Activated CD4-positive, alpha-beta T cell treated with anti-CD3 and anti-CD28 coated beads, Interleukin-2, amount 10 ng/mL, durations not matched to agents 7 days and 5 days (primary cell): ENCODE data around the gene LBH. TPM values are rescaled to one million over a fixed set of nuclear protein-coding genes. Genes with fewer than 3 reads are reported as not detected.

ENCODE experiments used
- CTCF ChIA-PET: fragments of 350-600 bp; sonication (Branson Sonifier 250); formaldehyde crosslinking; loops from one replicate; lab custom pipeline; 2021; ENCODE audit warnings: antibody characterized with exemption; lab: Charles Lee
- POLR2A ChIA-PET: fragments of 350-600 bp; sonication (Branson Sonifier 250); formaldehyde crosslinking; loops from one replicate; lab custom pipeline; 2021; ENCODE audit warnings: antibody characterized with exemption; lab: Charles Lee
- DNase-seq: peaks from one replicate; pipeline ENCODE4 v3.0.0-alpha.2; 2020
- H3K27ac Mint-ChIP-seq: one replicate; pipeline ENCODE4 v1.8.0; 2021; ENCODE audit warnings: mild to moderate bottlenecking, moderate library complexity, mixed read lengths
- H3K27me3 Mint-ChIP-seq: one replicate; pipeline ENCODE4 v1.8.0; 2021; ENCODE audit warnings: mixed read lengths
- H3K36me3 Mint-ChIP-seq: one replicate; pipeline ENCODE4 v1.8.0; 2021; ENCODE audit warnings: low read depth, mixed read lengths
- H3K4me1 Mint-ChIP-seq: one replicate; pipeline ENCODE4 v1.8.0; 2021; ENCODE audit warnings: mixed read lengths
- H3K4me3 Mint-ChIP-seq: one replicate; pipeline ENCODE4 v1.8.0; 2021; ENCODE audit warnings: mild to moderate bottlenecking, moderate library complexity, mixed read lengths
- H3K9me3 Mint-ChIP-seq: one replicate; pipeline ENCODE4 v1.8.0; 2021; ENCODE audit warnings: mixed read lengths
- total RNA-seq, 2 experiments: library from RNA; stranded (reverse); gene quantifications; one replicate each; pipeline ENCODE4 v1.2.3, GENCODE V29; 2021

Gene LBH
- total RNA-seq, 2 experiments from 2014 or later = 136 to 146 TPM

DNA sequence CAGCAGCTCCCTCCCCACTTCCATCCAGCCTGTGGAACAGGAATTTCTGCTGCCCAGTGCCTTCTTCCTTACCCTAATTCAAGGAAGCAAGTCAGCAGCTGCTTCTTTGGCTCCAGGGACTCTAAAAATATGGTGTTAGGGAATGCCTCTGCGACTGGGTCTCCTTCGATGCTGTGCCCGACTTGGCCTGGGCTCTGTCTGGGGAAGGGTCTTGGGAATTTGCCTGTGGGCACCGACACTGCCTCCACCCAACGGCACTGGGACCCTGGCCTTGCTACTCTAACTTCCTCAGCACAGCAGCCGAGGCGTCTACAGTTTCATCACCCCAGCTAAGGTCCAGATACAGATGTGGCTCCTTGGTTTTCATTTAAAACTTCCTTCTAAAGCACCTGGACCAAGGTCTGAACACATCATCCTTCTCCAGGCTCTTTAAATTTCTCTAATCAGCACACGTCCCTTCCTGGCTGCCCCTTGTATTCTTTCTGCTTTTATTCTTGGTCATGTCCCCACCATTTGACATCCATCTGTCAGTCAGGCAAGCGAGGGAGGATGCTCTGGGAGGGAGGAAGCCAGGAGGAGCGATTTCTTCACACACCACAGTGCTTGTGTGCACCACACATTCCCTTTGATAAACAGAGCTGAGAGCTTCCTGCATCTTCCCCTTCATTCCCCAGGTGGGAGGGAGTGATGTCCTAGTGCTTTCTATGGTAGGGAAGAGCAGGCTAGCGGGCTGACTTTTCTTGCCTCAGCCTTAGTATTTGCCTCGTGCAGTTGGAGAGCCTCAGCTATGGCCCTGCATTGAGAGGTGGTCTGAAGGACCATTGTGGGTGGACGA is 6.8 kb downstream of the LBH start:
- ChIA-PET POLR2A (no interaction called here), CTCF (interaction anchor here (0.7 to 4.5 kb wide), 17 partner anchors 10 to 475 kb away, joined by 3 to 24 read pairs (median 4); no protein-coding TSS in a partner anchor)
- DNase-seq = no peak
- Mint-ChIP-seq H3K9me3 (no peaks in the 10 kb centered on the region), H3K4me1 (peaks cover 86% of the 10 kb centered on the region), H3K27me3 (no peaks in the 10 kb centered on the region), H3K36me3 (peaks cover 82% of the 10 kb centered on the region), H3K4me3 (peak overlapping the region; percentile 26), H3K27ac (peak overlapping the region; percentile 74)

DNA sequence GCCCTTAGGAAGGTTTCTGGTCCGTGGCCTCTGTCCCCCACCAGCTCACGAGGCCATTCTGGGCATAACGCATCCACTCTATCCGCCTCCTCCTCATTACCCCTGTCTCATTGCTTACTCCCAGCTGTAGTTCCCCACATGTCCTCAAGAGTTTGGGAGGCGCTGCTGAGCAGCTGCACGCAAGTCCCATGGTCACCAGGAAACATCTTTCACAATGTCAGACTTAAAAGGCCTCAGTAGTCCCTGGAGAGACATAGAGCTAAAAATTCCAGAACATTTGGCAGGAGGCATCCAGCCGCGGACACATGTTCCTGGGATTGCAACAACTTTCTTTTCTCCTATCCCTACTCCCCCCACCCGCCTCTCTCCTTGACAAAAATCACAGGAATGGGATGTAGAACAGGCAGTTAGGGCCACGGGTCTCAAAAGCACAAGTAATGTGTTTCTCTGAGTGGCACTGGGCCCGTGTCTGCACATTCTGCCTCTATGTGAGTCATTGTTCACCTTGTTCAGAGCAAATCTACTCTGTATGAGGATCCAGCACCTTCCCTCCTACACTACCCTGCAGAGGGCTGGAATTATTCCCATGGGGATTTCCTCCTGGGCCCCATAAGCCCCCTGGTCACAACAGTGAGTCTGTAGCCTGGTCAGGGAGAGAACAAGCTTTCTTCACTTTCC is 8.1 kb downstream of the LBH start:
- DNase-seq = peak; percentile 61
- Mint-ChIP-seq H3K27ac (peak overlapping the region; percentile 31), H3K27me3 (no peaks in the 10 kb centered on the region), H3K36me3 (peaks cover 89% of the 10 kb centered on the region), H3K4me3 (no peak overlapping the region), H3K9me3 (no peaks in the 10 kb centered on the region), H3K4me1 (peaks cover 88% of the 10 kb centered on the region)
- ChIA-PET POLR2A (no interaction called here), CTCF (interaction anchor here (0.5 to 4.5 kb wide), 28 partner anchors 9 to 473 kb away, joined by 3 to 24 read pairs (median 4); partner anchors contain the start of genes LCLAT1 and YPEL5)

DNA sequence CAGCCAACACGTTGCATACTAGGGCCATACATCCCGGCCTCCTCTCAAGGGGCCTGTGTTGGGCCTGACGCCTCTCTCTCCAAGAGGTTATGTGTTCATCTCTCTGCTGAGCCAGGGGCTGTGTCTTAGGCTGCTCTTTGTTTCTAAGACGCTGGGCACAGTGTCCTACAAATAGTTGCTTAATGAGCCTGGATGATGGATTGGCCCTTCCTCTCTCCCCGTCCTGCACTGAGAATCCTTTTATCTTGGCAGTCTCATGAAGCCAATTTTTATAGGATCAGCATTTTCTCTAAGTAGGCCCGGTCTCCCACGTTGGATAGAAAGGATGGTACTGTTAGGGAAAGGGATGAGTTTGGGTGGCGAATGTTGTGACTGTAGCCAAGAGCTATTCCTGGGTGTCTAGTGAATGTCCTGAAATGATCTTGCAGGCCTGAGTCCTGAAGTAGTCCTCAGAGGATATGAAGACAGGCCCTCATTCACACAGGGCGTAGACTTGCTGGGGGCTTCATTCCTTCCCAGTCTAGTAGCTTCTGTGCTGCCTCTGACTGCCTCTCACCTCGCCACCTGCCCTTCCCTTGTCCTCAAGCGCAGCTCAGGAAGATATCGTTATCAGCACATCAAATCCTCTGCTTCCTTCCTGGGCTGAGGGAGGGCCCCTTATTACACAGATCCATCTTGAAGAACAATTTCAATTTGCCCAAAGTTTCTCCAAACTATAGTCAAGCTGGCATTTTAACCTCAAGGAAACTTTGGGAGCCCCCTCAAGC is 8.8 kb downstream of the LBH start:
- peaks cover 82% of the 10 kb centered on the region for H3K4me1 Mint-ChIP-seq
- peaks cover 84% of the 10 kb centered on the region for H3K36me3 Mint-ChIP-seq
- no peaks in the 10 kb centered on the region for H3K27me3 Mint-ChIP-seq
- no peak for DNase-seq
- CTCF ChIA-PET = interaction anchor here (0.6 to 4.5 kb wide), 19 partner anchors 8 to 1601 kb away, joined by 3 to 24 read pairs (median 4); partner anchors contain the start of gene LCLAT1
- POLR2A ChIA-PET = no interaction called here
- H3K9me3 Mint-ChIP-seq = no peaks in the 10 kb centered on the region
- no peak overlapping the region for H3K27ac Mint-ChIP-seq
- no peak overlapping the region for H3K4me3 Mint-ChIP-seq

DNA sequence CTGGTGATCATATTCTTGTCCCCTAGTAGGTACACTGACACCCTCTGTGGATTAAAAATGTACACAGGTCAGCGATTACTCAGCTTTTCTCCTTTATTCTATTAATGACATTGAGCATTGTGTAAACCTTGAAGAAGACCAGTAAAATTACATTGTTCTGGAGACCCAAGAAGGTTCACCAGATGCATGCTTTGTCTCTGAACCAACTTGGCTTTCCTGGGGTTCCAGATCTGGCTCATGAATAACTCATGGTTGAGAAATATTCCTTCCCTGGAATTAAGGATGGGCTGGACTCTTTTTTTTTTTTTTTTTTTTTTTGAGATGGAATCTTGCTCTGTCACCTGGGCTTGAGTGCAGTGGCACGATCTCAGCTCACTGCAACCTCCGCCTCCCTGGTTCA is 11.9 kb downstream of the LBH start:
- no peak for DNase-seq
- Mint-ChIP-seq H3K9me3 (peaks cover 12% of the 10 kb centered on the region), H3K36me3 (peaks cover 82% of the 10 kb centered on the region), H3K4me3 (no peak overlapping the region), H3K4me1 (peaks cover 66% of the 10 kb centered on the region), H3K27me3 (no peaks in the 10 kb centered on the region), H3K27ac (no peak overlapping the region)
- CTCF ChIA-PET = interaction anchor here (1.0 to 2.2 kb wide), 3 partner anchors 13 to 469 kb away, joined by 3 to 8 read pairs (median 5); no protein-coding TSS in a partner anchor
- POLR2A ChIA-PET = no interaction called here

DNA sequence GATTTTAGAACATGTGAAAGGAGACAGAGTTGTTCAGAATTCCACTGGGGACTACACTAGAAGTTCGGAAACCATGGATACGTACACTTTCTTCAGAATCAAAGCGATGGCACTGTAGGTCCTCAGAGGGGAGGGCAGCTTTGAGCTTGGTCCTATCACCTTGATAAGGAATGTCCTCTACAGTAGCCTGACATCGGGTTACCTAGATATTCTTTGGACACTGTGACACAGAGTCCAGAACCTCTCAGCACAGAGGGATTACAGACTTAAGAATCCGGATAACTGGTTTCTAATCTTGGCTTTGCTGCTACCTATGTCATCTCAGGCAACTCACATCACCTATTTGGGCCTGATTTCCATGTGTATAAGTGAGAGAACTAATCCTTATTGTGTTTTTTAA is 14.0 kb downstream of the LBH start:
- H3K27me3 Mint-ChIP-seq = no peaks in the 10 kb centered on the region
- peaks cover 57% of the 10 kb centered on the region for H3K4me1 Mint-ChIP-seq
- H3K27ac Mint-ChIP-seq = no peak overlapping the region
- DNase-seq = no peak
- ChIA-PET POLR2A (no interaction called here), CTCF (interaction anchor here (1.1 to 2.1 kb wide), 2 partner anchors 10 to 19 kb away, joined by 3 to 10 read pairs; no protein-coding TSS in a partner anchor)
- H3K36me3 Mint-ChIP-seq = peaks cover 81% of the 10 kb centered on the region
- H3K9me3 Mint-ChIP-seq = peaks cover 12% of the 10 kb centered on the region
- no peak overlapping the region for H3K4me3 Mint-ChIP-seq

DNA sequence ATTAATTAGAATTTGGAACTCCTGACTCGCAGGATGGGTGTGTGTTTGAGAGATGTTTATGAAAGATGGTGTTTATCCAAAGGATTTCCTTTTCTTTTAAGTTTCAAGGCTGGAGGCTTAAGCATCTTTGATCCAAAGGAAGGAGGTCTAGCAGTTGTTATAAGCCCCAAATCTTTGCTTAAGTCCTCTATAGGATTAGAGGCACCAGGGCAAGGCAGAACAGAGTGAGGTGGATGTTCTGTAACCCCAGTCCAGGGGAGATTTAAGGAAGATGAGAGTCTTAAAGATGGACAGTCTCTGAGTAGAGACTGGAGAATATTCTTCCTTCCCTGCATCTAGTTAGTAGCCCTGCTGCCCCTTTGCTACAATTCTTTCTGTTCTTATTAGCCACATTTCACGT is 17.5 kb downstream of the LBH start:
- ChIA-PET POLR2A (no interaction called here), CTCF (interaction anchor here (0.6 to 1.7 kb wide), 4 partner anchors 8 to 420 kb away, joined by 3 to 5 read pairs (median 4); no protein-coding TSS in a partner anchor)
- no peak for DNase-seq
- Mint-ChIP-seq H3K9me3 (peaks cover 16% of the 10 kb centered on the region), H3K4me1 (peaks cover 55% of the 10 kb centered on the region), H3K4me3 (no peak overlapping the region), H3K27ac (no peak overlapping the region), H3K36me3 (peaks cover 82% of the 10 kb centered on the region), H3K27me3 (no peaks in the 10 kb centered on the region)

DNA sequence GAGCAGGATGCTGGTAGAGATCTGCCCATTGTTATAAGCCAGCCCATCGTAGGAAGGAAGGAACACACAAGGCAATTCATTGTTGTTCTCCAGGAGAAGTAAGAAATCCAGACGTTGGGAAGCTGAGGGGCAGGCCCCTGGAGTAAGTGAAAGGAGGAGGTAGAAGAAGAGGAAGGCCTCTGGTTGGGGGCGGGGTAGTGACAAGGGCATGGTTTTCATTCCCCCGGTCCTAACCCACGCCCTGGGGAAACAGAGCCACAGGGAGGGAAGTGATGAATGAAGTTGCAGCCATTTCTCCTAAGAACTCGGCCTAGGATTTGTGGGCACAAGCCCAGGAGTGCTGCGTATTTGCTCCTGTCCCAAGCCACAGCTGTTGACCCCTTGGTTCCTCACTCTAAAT is 18.0 kb downstream of the LBH start:
- CTCF ChIA-PET = interaction anchor here (0.6 to 0.8 kb wide), 2 partner anchors 9 to 419 kb away, joined by 3 read pairs; no protein-coding TSS in a partner anchor
- H3K27ac Mint-ChIP-seq = peak overlapping the region; percentile 57

DNA sequence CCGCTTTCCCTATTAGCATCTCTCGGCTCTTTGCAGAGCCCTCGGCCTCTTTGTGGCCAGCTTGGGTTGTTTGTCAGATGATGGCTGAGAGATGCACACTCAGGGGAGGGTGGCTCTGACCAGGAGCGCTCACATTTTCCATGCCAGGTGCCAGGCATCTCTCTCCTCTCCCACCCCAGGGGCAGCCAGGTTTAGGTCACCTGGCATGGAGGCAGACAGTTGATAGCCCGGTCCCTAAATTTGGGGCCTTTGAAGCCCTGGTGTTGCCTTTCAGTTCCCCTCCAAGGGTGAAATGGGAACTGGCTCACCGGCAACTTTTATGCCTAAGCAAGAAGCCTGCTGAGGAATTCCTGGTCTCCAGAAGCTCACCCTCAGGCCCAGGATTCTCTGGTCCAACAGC is 19.1 kb downstream of the LBH start:
- Mint-ChIP-seq H3K9me3 (peaks cover 16% of the 10 kb centered on the region), H3K36me3 (peaks cover 74% of the 10 kb centered on the region), H3K27ac (no peak overlapping the region), H3K4me3 (no peak overlapping the region), H3K4me1 (peaks cover 65% of the 10 kb centered on the region), H3K27me3 (no peaks in the 10 kb centered on the region)
- DNase-seq = no peak
- CTCF ChIA-PET = interaction anchor here (0.6 to 0.9 kb wide), 2 partner anchors 12 to 16 kb away, joined by 3 read pairs; no protein-coding TSS in a partner anchor
- POLR2A ChIA-PET = no interaction called here

More for the DNA sequence above, 18.0 kb downstream of the LBH start:
- H3K9me3 Mint-ChIP-seq = peaks cover 16% of the 10 kb centered on the region
- H3K4me3 Mint-ChIP-seq = no peak overlapping the region
- POLR2A ChIA-PET = no interaction called here
- no peak for DNase-seq
- peaks cover 56% of the 10 kb centered on the region for H3K4me1 Mint-ChIP-seq
- peaks cover 77% of the 10 kb centered on the region for H3K36me3 Mint-ChIP-seq
- H3K27me3 Mint-ChIP-seq = no peaks in the 10 kb centered on the region

DNA sequence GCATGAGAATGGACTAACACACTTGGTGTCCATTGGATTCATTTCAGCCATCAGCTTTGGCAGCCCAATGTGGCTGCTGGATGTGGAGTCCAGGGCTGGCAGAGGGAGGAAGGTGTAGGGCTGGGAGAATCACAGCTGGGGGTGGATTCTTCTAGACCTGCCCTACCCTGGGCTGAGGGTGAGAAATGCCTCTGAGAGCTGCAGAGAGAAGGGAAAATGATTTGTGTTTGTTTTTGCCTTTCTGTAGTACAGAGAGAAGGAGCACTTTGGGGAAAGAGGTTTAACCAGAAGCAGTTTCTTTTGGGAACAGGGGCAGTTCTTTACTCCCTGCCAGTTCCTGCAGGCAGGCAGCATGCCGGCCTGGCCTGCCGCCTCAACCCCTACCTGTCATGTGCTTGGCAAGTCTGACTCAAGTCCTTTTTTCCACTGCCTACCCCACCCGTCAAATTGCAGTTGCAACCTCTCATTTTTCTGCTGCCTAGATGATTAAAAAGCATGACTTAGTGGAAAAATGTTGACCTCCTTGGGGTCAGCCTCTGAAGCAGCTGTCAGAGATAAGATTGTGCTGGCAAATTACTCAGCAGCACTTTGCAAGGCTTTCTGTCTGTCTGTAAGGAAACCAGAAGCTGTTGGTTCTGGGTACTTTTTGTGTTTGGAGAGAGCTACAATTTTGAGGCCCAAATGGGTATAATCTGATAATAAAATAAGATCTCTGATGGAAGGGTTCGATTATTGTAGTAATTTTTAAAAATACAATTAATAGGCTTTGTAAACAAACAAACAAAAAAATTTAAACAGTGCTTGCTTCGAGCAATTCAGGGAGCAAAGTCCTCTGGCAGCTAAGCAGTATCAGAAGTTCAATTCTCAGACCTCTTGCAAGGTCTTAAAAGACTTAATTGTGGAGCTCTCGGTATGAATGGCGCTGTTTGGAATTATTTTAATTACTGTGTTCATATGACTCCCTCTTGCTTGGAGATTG is 21.7 kb downstream of the LBH start:
- Mint-ChIP-seq H3K9me3 (peaks cover 5% of the 10 kb centered on the region), H3K4me1 (peaks cover 78% of the 10 kb centered on the region), H3K27ac (peak overlapping the region; percentile 70), H3K4me3 (no peak overlapping the region), H3K27me3 (no peaks in the 10 kb centered on the region), H3K36me3 (peaks cover 77% of the 10 kb centered on the region)
- ChIA-PET CTCF (interaction anchor here (0.6 to 3.0 kb wide), 8 partner anchors 8 to 459 kb away, joined by 3 to 18 read pairs (median 4); no protein-coding TSS in a partner anchor), POLR2A (no interaction called here)
- DNase-seq = peak; percentile 41

DNA sequence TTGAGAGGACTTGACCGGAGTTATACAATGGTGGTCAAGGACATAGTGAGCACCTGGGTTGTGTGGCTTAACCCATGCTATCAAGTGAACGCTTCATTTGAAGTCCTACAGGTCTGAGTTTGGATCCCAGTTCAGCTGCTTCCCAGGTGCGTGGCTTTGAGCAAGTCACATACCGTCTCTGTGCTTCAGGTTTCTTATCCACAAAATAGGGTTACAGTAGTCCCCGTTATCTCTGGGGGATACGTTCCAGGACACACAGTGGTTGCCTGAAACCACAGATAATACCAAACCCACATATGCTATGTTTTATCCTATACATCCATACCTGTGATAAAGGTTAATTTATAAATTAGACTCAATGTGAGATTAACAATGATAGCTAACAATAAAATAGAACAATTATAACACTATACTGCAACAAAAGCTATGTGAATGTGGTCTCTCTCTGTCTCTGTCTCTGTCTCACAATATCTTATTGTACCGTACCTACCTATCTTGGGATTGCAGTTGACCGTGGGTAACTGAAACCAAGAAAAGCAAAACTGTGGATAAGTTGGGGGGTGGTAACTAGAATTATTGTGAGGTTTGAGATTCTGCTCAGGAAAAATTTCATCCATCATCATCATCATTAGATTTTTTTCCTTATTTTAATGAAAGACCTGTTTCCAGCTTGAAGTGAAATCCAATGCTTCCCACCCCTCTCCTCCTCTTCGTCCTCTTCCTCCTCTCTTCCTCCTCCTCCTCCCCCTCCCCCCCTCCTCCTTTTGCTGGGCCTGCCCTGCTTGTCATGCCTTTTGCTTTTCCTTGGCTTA is 22.7 kb downstream of the LBH start:
- Mint-ChIP-seq H3K27me3 (no peaks in the 10 kb centered on the region), H3K9me3 (peaks cover 4% of the 10 kb centered on the region), H3K36me3 (peaks cover 78% of the 10 kb centered on the region), H3K4me3 (no peak overlapping the region), H3K4me1 (peaks cover 79% of the 10 kb centered on the region), H3K27ac (peak overlapping the region; percentile 52)
- POLR2A ChIA-PET = no interaction called here
- CTCF ChIA-PET = interaction anchor here (0.6 to 3.0 kb wide), 5 partner anchors 13 to 457 kb away, joined by 3 to 18 read pairs (median 4); no protein-coding TSS in a partner anchor
- no peak for DNase-seq

DNA sequence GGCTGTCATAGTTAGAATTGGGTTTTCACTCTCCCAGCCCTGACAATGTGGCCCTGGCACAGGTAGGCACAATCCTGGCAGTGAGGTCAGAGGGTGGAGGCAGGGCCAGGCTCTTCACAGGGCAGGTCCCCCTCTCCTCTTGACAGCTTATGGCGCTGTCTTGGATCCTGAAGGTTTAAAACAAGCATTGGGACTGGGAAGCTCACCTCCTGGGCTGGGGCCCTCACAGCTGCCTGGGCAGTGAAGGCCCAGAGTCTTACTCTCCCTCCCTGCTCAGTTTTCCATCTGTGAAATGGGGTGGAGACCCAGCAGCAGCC is 23.3 kb downstream of the LBH start:
- no peak for DNase-seq
- ChIA-PET CTCF (interaction anchor here (1.3 to 3.0 kb wide), 3 partner anchors 12 to 21 kb away, joined by 3 to 18 read pairs (median 4); no protein-coding TSS in a partner anchor), POLR2A (no interaction called here)
- Mint-ChIP-seq H3K4me3 (no peak overlapping the region), H3K9me3 (peaks cover 4% of the 10 kb centered on the region), H3K27ac (no peak overlapping the region), H3K27me3 (no peaks in the 10 kb centered on the region), H3K36me3 (peaks cover 78% of the 10 kb centered on the region), H3K4me1 (peaks cover 77% of the 10 kb centered on the region)
